K562 (cell line): Measurements from ENCODE around the gene IGFALS. TPM values are rescaled to one million over a fixed set of nuclear protein-coding genes. Genes with fewer than 3 reads are reported as not detected.

Experiments used
- CAMTA2 ChIP-seq: fragments of 250-450 bp; sonication (Bioruptor Pico); conservative IDR thresholded peaks from 2 replicates; pipeline ENCODE4 v1.5.1; 2022
- HDAC3 ChIP-seq: fragments of 450-650 bp; IDR thresholded peaks from 2 replicates; pipeline ENCODE4 v1.6.1; 2018; ENCODE audit warnings: borderline replicate concordance, mild to moderate bottlenecking, moderate library complexity; ENCODE audit not compliant: partially characterized antibody
- HOXB6 ChIP-seq: fragments of 250-450 bp; sonication (Bioruptor Pico); IDR thresholded peaks from 2 replicates; pipeline ENCODE4 v1.5.1; 2022; ENCODE audit warnings: mild to moderate bottlenecking, borderline replicate concordance
- KLF6 ChIP-seq: fragments of 250-450 bp; sonication (Bioruptor Pico); IDR thresholded peaks from 2 replicates; pipeline ENCODE4 v1.4.0; 2020; ENCODE audit warnings: mild to moderate bottlenecking, moderate library complexity, borderline replicate concordance
- LEF1 ChIP-seq: fragments of 450-650 bp; IDR thresholded peaks from 2 replicates; pipeline ENCODE4 v1.6.1; 2016; ENCODE audit warnings: mild to moderate bottlenecking
- PCBP2 ChIP-seq: fragments of 200-400 bp; formaldehyde crosslinking; IDR thresholded peaks from 2 replicates; pipeline ENCODE4 v1.6.1; 2018; ENCODE audit warnings: low read length, low read depth, mild to moderate bottlenecking, moderate library complexity; ENCODE audit not compliant: poor library complexity, severe bottlenecking
- PHTF2 ChIP-seq: fragments of 250-450 bp; sonication (Bioruptor Pico); IDR thresholded peaks from 2 replicates; pipeline ENCODE4 v1.5.0; 2021; ENCODE audit warnings: mild to moderate bottlenecking
- POLR2AphosphoS2 ChIP-seq: IDR thresholded peaks from 2 replicates; pipeline ENCODE4 v1.6.1; 2012; ENCODE audit warnings: low read length, improper control_type of control experiment
- PTBP1 ChIP-seq: fragments of 200-400 bp; formaldehyde crosslinking; IDR thresholded peaks from 2 replicates; pipeline ENCODE4 v1.6.1; 2017; ENCODE audit warnings: low read depth, low read length
- PTRF ChIP-seq: fragments of 450-650 bp; IDR thresholded peaks from 2 replicates; pipeline ENCODE4 v1.6.1; 2016; ENCODE audit warnings: mild to moderate bottlenecking, missing genetic modification characterization, missing compliant biosample characterization
- SMC3 ChIP-seq: conservative IDR thresholded peaks from 2 replicates; pipeline ENCODE4 v1.6.1; 2011; ENCODE audit warnings: low read depth, low read length, improper control_type of control experiment; ENCODE audit not compliant: insufficient read depth
- TGIF2 ChIP-seq: sonication (generic); formaldehyde crosslinking; IDR thresholded peaks from 2 replicates; pipeline ENCODE4 v1.8.1; 2022; ENCODE audit warnings: mild to moderate bottlenecking, missing genetic modification reagents, moderate library complexity
- TSC22D4 ChIP-seq: fragments of 450-650 bp; IDR thresholded peaks from 2 replicates; pipeline ENCODE4 v1.6.1; 2016; ENCODE audit warnings: missing genetic modification characterization, missing biosample characterization, control low read depth
- XRCC4 ChIP-seq: IDR thresholded peaks from one replicate; pipeline ENCODE4 v1.6.1; 2011; ENCODE audit not compliant: insufficient read depth, insufficient read length; ENCODE audit errors: extremely low read depth
- ZC3H11A ChIP-seq: IDR thresholded peaks from 2 replicates; pipeline ENCODE4 v1.6.1; 2012; ENCODE audit warnings: low read depth, low read length, improper control_type of control experiment
- ZNF316 ChIP-seq: fragments of 450-650 bp; IDR thresholded peaks from 2 replicates; pipeline ENCODE4 v1.6.1; 2016
- ZNF668 ChIP-seq: fragments of 250-450 bp; sonication (Bioruptor Pico); IDR thresholded peaks from 2 replicates; pipeline ENCODE4 v1.8.0; 2022; ENCODE audit warnings: mild to moderate bottlenecking, inconsistent platforms
- ZNF764 ChIP-seq: fragments of 250-450 bp; sonication (Bioruptor Pico); IDR thresholded peaks from 2 replicates; pipeline ENCODE4 v1.4.0; 2020; ENCODE audit warnings: low read depth, mild to moderate bottlenecking, moderate library complexity
- ZNF830 ChIP-seq: fragments of 250-450 bp; sonication (Bioruptor Pico); IDR thresholded peaks from 2 replicates; pipeline ENCODE4 v1.5.0; 2021; ENCODE audit warnings: mild to moderate bottlenecking
- polyA plus RNA-seq, 8 experiments: library from polyadenylated mRNA; depleted of rRNA in 4 of 8; stranded (reverse) in 5 of 8; unstranded in 3 of 8; fragments of >200 nt; fragmentation: Nextera tagmentation in 2 of 8; fragmentation: Illumina TruSeq in 1 of 8; extraction: Ambion mirVana in 2 of 8; extraction: Trizol in 1 of 8; gene quantifications; 2 replicates each; pipeline versions ENCODE4 v1.2.1 to v1.2.3, GENCODE V29; 2011 to 2014; ENCODE audit warnings: inconsistent platforms in 1 of 8, missing spikeins in 1 of 8
- total RNA-seq, 7 experiments: library from RNA; depleted of rRNA in 6 of 7; stranded (reverse); fragments of >200 nt in 6 of 7; fragmentation: Illumina TruSeq in 2 of 7; extraction: Trizol in 2 of 7; gene quantifications; 2 replicates each; pipeline versions ENCODE4 v1.2.1 to v1.2.3, GENCODE V29; 2011 to 2021; ENCODE audit warnings: low replicate concordance in 1 of 7
- TF ChIP-seq, protein P1 (sequence below): IDR thresholded peaks from 3 replicates; pipeline ENCODE4 v1.6.1; 2011; ENCODE audit warnings: borderline replicate concordance, mild to moderate bottlenecking, moderate library complexity; ENCODE audit not compliant: insufficient read length; ENCODE audit errors: extremely low read depth
- TF ChIP-seq, protein P2 (sequence below): fragments of 450-650 bp; conservative IDR thresholded peaks from 2 replicates; pipeline ENCODE4 v1.6.1; 2016; ENCODE audit warnings: missing genetic modification characterization, low read depth, mild to moderate bottlenecking, missing compliant biosample characterization, moderate library complexity
- TF ChIP-seq, protein P3 (sequence below): sonication (generic); formaldehyde crosslinking; IDR thresholded peaks from 2 replicates; pipeline ENCODE4 v1.8.1; 2022; ENCODE audit warnings: missing genetic modification reagents
- TF ChIP-seq, protein P4 (sequence below): fragments of 200-800 bp; sonication (Bioruptor generic); IDR thresholded peaks from 2 replicates; pipeline ENCODE4 v1.6.1; 2017; ENCODE audit warnings: missing genetic modification characterization, missing compliant biosample characterization

IGFALS gene
- total and polyA plus RNA-seq, 9 of the 15 experiments (the other 6 are each of a cell fraction or from before 2014, with no cell fraction given) = not detected

DNA sequence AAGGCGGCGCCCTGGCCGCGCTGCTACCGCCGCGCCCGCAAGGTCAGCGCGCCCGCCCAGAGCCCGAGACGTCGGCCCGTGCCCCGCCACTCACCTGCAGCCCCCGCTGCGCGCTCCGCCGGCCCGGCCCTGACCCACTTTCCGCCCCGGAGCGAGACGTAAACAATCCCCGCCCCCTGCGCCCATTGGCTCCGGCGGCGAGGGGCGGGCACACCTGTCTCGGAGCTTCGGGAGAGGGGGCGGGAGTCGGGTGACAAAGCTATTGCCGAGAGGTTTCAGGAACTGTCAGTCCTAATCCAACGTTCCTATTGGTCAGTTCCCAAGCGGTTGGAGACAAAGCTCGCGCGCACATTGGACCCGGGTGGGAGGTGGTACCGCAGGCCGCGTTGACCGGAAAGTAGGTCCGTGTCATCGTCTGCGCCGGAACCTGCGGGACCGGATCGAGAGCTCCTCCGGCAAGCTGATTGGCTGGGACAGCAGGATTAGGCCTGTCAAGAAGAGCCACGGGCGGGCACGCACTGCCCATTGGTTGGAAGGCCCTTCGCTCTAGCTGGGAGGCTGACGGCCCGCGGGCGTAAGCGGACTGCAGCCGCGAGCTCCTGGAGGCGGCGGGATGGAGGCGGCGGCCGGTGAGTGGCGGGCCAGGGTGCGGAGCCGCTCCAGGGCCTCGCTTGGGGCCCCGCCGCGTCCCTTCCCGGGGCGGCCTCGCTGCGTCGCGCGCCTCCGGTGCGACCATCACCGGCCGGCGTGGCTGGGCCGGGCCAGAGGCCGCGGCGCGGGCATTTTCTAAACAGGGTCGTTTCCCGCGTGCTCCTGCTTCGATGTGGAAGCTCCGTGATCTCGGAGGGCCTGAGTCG is 10.9 kb downstream of the IGFALS start, which contains the start of the genes NUBP2 and SPSB3 (continued):
- no peak for TF ChIP-seq HDAC3
- no peak for TF ChIP-seq ZNF764 (CRISPR knock-in tag)
- no peak for TF ChIP-seq CAMTA2 (CRISPR knock-in tag)
- TF ChIP-seq PTRF (tag) = no peak
- TF ChIP-seq, protein P1, sequence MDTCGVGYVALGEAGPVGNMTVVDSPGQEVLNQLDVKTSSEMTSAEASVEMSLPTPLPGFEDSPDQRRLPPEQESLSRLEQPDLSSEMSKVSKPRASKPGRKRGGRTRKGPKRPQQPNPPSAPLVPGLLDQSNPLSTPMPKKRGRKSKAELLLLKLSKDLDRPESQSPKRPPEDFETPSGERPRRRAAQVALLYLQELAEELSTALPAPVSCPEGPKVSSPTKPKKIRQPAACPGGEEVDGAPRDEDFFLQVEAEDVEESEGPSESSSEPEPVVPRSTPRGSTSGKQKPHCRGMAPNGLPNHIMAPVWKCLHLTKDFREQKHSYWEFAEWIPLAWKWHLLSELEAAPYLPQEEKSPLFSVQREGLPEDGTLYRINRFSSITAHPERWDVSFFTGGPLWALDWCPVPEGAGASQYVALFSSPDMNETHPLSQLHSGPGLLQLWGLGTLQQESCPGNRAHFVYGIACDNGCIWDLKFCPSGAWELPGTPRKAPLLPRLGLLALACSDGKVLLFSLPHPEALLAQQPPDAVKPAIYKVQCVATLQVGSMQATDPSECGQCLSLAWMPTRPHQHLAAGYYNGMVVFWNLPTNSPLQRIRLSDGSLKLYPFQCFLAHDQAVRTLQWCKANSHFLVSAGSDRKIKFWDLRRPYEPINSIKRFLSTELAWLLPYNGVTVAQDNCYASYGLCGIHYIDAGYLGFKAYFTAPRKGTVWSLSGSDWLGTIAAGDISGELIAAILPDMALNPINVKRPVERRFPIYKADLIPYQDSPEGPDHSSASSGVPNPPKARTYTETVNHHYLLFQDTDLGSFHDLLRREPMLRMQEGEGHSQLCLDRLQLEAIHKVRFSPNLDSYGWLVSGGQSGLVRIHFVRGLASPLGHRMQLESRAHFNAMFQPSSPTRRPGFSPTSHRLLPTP = no peak
- TF ChIP-seq PTBP1 = no peak
- no peak for TF ChIP-seq TGIF2 (CRISPR knock-in tag)
- no peak for TF ChIP-seq ZNF668 (CRISPR knock-in tag)
- no peak for TF ChIP-seq HOXB6 (CRISPR knock-in tag)
- TF ChIP-seq POLR2AphosphoS2 = no peak
- TF ChIP-seq, protein P2, sequence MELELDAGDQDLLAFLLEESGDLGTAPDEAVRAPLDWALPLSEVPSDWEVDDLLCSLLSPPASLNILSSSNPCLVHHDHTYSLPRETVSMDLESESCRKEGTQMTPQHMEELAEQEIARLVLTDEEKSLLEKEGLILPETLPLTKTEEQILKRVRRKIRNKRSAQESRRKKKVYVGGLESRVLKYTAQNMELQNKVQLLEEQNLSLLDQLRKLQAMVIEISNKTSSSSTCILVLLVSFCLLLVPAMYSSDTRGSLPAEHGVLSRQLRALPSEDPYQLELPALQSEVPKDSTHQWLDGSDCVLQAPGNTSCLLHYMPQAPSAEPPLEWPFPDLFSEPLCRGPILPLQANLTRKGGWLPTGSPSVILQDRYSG (tag) = no peak
- TF ChIP-seq XRCC4 = no peak
- no peak for TF ChIP-seq LEF1
- TF ChIP-seq SMC3 = no peak
- no peak for TF ChIP-seq TSC22D4 (tag)
- TF ChIP-seq PHTF2 = no peak
- no peak for TF ChIP-seq ZNF316
- TF ChIP-seq, protein P3, sequence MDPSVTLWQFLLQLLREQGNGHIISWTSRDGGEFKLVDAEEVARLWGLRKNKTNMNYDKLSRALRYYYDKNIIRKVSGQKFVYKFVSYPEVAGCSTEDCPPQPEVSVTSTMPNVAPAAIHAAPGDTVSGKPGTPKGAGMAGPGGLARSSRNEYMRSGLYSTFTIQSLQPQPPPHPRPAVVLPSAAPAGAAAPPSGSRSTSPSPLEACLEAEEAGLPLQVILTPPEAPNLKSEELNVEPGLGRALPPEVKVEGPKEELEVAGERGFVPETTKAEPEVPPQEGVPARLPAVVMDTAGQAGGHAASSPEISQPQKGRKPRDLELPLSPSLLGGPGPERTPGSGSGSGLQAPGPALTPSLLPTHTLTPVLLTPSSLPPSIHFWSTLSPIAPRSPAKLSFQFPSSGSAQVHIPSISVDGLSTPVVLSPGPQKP = no peak
- TF ChIP-seq KLF6 = no peak
- TF ChIP-seq PCBP2 = no peak
- no peak for TF ChIP-seq ZNF830
- TF ChIP-seq, protein P4, sequence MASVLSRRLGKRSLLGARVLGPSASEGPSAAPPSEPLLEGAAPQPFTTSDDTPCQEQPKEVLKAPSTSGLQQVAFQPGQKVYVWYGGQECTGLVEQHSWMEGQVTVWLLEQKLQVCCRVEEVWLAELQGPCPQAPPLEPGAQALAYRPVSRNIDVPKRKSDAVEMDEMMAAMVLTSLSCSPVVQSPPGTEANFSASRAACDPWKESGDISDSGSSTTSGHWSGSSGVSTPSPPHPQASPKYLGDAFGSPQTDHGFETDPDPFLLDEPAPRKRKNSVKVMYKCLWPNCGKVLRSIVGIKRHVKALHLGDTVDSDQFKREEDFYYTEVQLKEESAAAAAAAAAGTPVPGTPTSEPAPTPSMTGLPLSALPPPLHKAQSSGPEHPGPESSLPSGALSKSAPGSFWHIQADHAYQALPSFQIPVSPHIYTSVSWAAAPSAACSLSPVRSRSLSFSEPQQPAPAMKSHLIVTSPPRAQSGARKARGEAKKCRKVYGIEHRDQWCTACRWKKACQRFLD = no peak
- no peak for TF ChIP-seq ZC3H11A
